Cortex of kidney (tissue), 1 donor: ENCODE measurements around the gene NAV1.

Experiments used
- DNase-seq: peaks from one replicate; lab custom pipeline; 2025; lab: John Stamatoyannopoulos, UW

NAV1 gene

DNA sequence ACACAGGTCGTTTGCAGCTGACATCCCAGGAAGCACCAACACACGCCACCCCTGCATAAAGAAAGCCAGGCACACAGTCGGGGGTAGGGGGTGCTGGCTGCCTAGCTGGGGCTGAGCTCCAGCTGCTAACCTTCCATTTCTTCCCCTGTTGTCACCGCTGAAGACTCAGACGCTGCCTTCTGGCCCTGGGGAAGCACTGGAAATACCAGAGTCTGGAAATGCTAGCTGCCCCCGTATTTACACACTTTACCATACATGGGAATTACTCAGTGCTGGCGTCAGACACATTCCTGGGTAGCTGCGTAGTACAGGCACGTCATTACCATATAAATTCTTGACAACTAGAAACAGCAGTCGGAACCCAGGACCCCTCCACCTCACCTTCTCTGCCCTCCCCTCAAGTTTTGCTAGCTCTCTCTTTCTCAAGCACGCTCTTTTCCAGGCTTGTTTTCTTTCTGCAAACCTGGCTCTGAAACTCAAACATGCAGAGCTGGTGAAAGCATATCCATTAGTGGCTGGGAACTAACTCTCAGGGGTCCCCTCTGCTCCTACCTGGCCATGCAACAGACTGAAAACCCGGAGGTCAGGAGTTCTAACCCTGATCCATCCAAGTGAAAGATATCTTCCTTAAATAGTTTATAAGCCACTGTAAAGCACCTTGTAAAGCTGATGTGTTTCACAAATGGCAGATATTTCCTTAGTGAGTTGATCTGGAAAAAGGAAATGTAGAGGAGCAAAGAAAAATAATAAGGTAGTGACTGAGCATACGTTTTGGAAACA is 35.3 kb upstream of the NAV1 start:
- no peak for DNase-seq

DNA sequence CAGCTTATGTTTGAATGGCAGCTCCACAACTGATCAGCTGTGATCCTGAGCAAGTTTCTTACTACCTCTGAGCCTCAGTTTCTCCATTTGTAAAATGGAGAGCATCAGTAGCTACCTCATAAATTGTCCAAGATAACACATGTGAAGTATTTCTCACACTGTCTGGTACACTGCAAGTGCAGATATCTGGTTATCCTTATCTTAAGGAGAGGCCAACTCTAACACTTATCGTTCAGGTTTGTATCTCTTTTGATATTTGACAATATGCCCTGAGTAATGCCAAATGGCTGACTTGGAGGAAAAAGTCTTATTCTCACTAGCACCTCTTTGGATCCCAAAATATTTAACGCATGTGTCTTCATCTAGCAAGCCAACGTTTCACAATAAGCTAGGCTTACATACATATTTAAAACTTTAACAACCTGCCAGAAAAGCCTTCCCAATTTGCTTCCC is 34.7 kb upstream of the NAV1 start:
- no peak for DNase-seq

DNA sequence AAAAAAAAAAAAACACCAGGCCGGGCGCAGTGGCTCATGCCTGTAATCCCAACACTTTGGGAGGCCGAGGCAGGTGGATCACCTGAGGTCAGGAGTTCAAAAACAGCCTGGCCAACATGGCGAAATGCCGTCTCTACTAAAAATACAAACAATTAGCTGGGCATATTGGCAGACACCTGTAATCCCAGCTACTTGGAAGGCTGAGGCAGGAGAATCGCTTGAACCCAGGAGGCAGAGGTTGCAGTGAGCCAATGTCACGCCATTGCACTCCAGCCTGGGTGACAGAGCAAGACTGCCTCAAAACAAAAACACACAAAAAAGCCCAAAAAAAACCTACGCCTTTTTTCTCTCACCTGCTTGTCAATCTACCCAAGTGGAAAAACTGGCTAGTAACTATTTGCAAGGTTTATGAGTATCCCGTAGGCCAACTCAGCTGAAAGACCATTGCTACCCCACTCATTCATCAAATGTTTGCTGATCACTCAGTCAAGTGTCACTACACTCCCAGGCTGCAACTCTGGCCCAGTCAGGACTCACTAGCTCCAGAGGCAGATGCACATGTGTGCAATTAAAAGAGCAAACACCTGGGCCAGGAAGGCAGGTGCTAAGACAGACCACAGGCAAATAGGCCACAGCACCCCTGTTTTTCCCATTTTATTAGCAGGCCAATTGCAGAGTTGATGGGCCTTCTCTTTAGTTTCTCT is 34.0 kb upstream of the NAV1 start:
- no peak for DNase-seq

DNA sequence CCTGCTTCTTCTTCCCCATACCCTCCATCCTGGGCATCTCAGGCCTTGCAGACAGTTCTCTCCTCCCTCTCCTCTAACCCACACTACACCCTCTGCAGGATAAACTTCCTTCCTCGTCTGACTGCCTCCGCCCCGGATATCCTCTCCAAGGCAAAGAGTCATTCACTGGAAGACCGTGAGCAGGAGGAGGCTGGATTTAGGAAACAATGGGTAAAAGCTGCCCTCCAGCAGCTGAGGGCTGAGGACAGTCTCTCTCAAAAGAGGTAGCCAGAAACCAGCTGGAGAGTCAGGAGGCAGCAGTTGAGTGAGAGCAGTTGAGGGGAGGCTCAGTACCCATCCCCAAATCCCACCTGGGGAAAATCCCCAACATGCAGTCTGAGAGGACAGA is 33.4 kb upstream of the NAV1 start:
- DNase-seq, result no peak

DNA sequence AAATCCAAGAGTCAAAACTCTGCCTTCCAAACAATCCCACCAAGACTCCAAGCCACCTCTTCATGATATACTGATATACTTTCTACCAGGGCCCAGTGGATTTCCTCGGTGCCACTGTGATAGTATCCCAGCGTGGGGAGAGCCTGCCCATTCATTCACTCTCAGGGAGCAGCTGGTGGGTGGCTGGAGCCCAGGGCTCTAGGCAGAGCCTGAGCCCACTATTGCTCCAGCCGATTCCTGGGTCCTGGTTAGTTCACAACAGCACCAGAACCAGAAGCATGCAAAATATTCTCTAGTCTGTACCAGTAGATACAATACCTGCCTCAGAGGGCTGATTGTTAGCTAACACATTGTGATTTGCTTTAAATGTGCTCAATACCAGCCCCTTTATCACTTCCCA is 32.8 kb upstream of the NAV1 start:
- DNase-seq, result no peak

DNA sequence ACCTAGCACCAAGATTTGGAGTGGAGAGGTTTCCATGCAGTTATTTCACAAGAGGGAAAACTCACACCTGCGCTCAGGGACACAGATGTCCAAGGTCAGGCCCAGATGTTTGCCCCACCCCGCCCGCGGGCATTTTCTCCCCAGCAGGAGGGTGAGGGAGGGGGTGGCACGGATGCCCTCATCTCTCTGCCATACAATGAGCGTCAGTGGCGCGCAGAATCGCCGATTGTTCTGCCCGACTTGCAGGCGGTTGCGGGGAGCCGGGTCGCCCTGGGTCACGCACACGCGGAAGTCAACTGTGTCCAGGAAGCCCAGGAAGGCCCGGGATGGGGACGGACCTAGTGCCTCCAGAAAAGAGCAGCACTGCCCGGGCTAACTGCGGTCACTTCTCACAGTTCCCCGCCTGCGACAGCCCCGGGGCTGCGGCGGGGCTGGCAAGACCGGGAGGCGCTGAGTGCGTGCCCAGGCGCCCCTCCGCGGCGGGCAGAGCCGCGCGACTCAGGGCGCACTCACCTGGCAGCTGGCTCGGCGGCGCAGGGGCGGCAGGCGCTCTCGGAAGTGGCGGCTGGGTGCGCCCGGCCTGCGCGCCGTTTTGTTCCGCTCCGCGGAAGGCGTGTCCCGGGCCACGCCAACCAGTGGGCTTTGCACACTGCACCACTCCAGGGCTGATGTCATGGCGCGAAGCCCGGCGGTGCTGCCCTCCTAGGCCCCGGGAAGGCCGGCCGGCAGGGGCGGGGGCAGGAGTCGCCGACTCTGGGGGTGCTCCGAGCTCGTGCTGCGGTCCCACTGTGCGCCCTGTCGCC is 32.2 kb upstream of the NAV1 start, which contains the start of gene CSRP1:
Gene CSRP1 (minus strand): TSS at position 567 of the 803 bp plus-strand sequence. CDS start 10,820 bp downstream, outside the sequence.
- DNase-seq, result peak; percentile 25

DNA sequence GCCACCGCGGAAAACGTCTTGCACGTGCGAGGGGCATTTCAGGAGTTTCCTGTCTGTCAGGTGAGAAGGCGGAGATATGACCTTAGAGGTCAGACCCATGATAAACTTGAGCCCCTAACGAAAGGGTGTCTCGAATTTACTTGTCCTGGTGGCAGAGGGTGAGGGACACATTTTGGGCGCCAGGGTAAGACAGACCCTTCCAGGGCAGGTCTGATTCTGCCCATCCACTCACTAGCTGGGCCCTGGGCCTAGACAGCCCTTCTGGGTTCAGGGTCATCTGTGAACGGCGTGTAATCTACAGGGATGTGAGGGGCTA is 31.6 kb upstream of the NAV1 start:
- DNase-seq, result no peak

DNA sequence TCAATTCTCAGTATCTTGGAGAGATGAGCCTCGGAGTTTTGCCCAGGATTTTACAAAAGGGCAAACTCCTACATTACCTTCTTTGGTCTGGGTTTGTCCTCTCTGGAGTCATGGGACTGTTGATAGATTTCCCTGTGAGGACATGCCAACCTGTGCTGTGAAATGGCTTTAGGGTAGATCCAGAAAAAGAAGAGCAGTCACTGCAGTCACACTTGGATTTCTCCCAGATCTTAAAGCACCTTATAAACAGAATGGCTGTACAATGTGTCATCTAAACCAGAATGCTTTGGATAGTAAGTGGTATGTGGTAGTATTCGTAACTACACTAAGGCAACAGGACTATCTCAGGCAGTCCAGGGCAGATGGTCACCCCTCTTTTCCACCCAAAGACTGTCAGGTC is 30.1 kb upstream of the NAV1 start:
- DNase-seq, result no peak

DNA sequence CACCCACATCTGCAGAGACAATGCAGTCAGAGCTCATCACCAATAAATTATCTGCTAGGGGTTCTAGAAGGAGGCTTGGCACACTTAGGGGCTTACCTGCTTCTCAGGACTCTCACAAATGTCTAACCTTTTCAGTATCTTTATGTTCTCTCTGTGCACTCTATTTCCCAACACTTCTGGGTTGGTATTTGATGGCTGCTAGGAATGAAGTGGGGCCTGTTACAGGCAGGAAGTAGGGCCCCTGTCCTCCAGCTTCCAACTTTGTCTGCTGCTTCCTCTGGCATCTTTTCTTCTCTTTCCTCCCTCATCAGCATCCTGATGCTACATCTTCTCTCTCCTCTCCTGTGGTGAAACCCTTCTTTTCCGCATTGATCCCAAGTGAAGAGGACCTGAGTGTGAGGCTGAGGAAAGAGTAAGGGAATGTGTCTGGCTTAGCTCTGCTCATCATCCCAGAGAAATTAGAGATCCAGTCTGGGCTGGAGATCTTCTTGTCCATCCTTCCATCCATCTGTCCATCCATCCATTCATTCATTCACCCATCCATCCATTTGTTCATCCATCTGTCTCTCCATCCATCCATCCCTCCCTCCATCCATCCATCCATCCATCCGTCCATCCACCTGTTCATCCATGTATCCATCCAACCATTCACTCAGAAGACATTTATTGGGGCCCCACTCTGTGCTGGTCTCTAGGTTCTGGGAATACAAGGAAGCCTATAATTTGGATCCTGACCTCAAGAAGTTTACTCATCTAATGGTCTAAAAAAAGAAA is 29.1 kb upstream of the NAV1 start:
- DNase-seq, result no peak

DNA sequence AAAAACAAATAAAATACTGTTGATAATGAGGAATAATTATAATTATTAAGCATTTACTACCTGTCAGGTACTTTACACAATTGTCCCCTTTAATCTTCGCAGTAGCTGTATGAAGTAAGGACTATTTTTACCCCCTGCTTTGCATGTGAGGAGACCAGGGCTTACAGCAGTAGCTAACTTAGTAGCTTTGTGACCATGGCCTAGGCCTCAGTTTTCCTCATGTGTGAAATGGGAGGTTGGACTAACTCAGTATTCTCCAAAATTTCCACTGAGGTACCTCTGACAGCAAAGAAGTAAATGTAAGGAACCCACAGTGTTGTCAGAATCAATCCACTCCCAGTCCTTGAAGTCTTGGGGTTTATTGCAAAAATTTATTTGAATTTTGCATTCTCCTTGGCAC is 28.2 kb upstream of the NAV1 start:
- no peak for DNase-seq

DNA sequence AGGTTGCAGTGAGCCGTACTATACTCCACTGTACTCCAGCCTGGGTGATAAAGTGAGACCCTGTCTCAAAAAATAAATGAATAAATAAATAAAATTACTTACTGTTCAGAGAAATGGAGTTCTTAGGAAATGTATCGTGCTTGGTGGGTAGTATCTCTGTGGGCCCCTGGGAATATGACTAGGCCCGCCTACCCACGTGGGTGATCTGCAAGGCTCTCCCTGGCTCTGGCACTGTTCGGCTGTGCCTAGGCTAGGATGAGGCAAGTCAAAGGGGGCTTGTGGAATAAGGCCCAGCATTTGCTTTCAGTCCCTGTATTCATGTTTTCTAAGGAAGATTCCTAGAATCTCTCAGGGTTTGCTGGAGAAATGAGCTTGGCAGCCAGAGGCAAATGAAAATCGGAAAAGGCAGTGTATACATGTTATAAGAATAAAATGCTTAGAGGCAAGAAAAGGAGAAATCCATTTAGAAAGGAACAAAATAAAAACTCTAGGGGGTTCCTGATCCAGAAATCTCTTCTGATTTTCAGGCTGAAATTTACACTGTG is 27.5 kb upstream of the NAV1 start:
- no peak for DNase-seq

DNA sequence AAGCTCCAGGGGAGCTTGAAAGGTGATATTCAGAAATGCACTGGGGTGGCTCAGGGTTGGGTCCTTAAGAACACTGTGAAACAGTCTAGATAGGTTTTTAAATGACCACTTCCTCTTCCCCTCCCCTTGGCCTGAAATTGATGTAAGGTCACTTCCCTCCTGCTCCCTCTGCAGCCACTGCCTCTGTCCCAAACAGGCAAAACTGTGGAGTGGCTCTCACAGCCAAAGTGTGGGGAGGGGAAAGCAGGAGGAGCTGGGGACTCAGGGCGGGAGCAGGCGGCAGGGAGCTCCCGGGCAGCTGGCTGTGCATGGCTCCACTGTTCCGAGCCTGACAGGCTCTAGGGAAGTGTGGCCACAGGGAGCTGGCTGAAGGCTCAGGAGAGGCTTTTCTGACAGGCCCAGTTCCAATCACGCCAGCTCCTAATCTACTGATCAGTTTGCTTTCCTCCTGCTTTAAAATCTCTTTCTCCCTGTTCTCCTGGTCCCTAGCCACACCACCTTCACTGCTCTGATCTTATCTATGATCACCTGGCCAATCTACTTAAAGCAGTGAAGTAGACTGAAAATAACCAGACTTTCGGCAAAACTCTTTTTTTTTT is 26.9 kb upstream of the NAV1 start:
- no peak for DNase-seq

DNA sequence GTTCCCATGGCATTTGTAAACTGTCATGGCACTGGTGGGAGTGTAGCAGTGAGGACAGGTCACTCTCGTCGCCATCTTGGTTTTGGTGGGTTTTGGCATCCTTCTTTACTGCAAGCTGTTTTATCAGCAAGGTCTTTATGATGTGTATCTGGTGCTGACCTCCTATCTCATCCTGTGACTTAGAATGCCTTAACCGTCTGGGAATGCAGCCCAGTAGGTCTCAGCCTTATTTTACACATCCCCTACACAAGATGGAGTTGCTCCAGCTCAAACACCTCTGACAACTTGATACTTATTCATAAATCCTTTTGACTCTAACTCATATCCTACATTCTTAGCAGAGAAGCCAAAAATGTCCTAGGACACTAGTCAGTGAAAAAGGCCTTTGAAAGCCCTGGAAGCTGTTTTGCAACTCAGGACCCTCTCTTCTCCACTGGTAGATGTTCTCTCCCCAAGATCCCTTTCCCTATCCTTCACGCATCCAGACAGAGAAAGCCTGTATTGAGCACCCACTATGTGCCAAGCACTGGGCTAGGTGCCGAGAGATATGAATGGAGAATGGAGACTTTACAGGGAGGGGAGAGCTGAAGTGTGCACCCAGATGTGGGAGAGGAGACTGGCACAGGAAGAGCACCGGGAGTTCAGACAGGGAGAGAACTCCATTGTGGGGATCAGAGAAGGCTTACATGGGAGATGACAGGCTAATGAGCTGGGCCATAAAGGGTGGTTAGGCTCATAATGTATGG is 25.3 kb upstream of the NAV1 start:
- no peak for DNase-seq

DNA sequence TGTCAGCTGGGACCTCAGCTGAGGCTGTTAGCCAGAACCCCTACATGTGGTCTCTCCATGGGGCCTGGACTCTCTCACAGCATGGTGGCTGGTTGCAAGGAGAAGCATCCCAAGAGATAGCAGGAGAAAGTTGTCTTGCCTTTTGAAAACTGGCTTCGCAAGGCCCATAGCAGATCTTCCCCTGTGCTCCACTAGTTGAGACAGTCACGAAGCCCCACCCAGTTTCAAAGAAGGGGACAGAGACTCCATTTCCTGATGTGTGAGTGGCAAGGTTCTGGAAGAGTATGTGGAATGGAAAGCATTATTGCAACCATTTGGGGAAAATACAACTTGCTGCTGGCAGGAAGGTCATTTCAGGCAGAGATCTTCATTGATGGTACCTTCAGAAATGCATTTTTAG is 24.5 kb upstream of the NAV1 start:
- DNase-seq, result no peak

DNA sequence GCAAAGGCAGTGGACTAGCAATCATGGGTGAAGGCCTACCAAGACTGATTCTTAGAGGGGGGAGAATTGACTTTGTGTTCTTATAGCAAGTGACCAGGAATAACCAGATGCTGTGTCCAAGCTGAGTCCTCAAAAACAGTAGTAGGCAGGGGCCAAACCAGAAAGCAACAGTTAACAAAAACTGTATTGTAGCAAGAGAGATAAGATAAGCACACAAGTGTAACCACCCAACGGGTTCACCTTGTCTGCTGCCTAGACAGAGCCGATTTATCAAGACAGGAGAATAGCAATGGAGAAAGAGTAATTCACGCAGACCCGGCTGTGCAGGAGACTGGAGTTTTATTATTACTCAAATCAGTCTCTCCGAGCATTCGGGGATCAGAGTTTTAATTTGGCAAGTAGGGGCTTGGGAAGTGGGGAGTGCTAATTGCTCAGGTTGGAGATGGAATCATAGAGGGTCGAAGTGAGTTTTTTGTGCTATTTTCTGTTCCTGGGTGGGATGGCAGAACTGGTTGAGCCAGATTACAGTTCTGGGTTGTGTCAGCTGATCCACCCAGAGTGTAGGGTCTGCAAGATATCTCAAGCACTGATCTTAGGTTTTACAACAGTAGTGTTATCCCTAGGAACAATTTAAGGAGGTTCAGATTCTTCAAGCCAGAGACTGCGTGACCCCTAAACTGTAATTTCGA is 23.7 kb upstream of the NAV1 start:
- no peak for DNase-seq

DNA sequence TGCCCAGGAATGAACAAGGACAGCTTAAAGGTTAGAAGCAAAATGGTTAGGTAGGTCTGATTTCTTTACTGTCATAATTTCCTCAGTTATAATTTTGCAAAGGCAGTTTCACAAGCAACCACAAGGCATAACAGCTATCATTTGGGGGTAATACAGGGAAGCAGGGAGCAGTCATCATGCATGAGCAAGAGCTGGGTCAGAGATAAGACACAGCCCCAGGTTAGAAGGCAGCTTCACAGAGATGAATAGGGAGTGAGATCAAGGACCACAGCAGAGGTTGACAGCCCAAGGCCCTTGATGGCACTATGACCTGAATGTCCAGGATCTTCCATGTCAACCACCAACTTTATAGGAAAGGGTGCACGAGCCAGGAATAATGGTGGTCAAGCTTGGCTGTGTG is 23.0 kb upstream of the NAV1 start:
- no peak for DNase-seq

DNA sequence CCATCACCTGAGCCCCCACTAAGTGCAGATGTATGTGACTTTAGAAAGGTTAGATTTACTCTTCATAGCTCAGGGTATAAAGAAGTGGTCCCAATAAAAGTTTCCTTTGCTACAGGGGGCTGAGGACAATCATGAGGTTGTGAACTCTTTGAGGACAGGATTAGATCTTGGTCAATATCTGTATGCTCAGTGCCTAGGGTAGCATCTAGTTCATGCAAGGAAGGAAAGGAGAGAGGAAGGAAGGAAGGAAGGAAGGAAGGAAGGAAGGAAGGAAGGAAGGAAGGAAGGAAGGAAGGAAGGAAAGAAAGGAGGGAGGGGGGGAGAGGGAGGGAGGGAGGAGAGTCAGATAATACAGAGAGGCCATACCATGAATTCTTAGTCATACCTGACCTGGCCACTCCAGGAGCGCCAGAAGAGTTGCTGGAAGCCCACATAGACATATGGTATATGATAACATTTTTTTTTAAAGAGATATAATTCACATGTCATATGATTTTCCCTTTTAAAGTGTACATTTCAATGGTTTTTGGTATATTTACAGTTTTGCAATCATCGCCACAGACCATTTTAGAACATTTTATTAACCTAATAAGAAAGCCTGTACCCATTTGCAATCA is 22.3 kb upstream of the NAV1 start:
- no peak for DNase-seq

DNA sequence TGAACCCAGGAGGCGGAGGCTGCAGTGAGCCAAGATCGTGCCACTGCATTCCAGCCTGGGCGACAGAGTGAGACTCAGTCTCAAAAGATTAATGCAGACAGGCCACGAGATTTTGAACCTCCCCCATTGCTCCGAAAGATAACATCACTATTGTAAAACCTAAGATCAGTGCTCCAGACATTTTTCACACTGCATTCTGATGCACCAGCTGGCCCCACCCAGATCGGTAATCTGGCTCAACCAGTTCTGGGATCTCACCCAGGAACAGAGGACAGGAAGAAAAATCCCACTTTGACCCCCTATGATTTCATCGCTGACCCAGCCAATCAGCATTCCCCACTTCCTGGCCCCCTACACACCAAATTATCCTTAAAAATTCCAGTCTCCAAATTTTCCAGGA is 21.3 kb upstream of the NAV1 start:
- no peak for DNase-seq

DNA sequence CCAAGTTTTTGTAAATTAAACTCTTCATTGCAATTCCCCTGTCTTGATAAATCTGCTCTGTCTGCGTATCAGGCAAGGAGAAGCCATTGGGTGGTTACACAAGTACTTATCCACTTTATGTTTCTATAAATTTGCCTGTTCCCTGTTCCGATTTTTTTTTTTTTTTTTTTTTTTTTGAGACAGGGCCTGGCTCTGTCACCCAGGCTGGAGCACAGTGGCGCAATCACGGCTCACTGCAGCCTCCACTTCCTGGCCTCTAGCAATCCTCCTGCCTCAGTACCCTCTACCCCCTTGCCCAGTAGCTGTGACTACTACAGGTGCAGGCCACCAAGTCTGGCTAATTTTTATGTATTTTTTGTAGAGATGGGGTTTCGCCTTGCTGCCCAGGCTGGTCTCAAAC is 20.9 kb upstream of the NAV1 start:
- no peak for DNase-seq
